Spleen (tissue), 7 donors: ENCODE results near the gene OTUB1.

Source experiments
- CTCF ChIP-seq, 11 experiments: fragments of 200-600 bp in 7 of 11; fragments of 450-650 bp in 4 of 11; sonication (generic) in 4 of 11; IDR thresholded peaks in 8 of 11; conservative IDR thresholded peaks in 3 of 11; 1 replicate in 7 of 11; 2 replicates in 4 of 11; pipeline versions ENCODE4 v1.4.0 to v1.8.0; 2016 to 2021; ENCODE audit warnings: antibody characterized with exemption in 11 of 11, inconsistent platforms in 4 of 11, mild to moderate bottlenecking in 1 of 11
- POLR2A ChIP-seq, 3 donors: fragments of 450-650 bp; IDR thresholded peaks; one replicate each; pipeline ENCODE4 v1.5.1; 2017; ENCODE audit warnings: antibody characterized with exemption in 3 of 3, mild to moderate bottlenecking in 1 of 3
- POLR2AphosphoS5 ChIP-seq, 3 donors: sonication (generic); formaldehyde crosslinking; IDR thresholded peaks; one replicate each; pipeline ENCODE4 v1.5.1; 2017; ENCODE audit warnings: antibody characterized with exemption in 3 of 3
- donor health status: DM: no; HTN: no; CAD: no; lungs with moderate emphysema.
- donor health status: DM: no; HTN: no; CAD: no.
- donor health status: DM: no; HTN: no; CAD: no.

GRCh38 chr11:63938479-63939396, 47.5 kb upstream of the OTUB1 start, which contains the start of gene NAA40:
- TF ChIP-seq POLR2A (IDR thresholded peaks at IDR 0.05) = peak in 1 of 3 donors; percentile 71
- peak in 5 of 11 experiments; percentile 9 to 53 (median 33) for TF ChIP-seq CTCF (IDR thresholded peaks at IDR 0.05 in 8 of 11, conservative IDR thresholded peaks at IDR 0.05 in 3 of 11)
- peak; percentile 54 to 82 (median 77) for TF ChIP-seq POLR2AphosphoS5 (IDR thresholded peaks at IDR 0.05)
